ENCODE measurements around the gene HCFC1R1. TPM values are rescaled to one million over a fixed set of nuclear protein-coding genes. Genes with fewer than 3 reads are reported as not detected.

The HCFC1R1 gene
- total RNA-seq, 1 experiment from 2014 or later, result 61.3 TPM

DNA sequence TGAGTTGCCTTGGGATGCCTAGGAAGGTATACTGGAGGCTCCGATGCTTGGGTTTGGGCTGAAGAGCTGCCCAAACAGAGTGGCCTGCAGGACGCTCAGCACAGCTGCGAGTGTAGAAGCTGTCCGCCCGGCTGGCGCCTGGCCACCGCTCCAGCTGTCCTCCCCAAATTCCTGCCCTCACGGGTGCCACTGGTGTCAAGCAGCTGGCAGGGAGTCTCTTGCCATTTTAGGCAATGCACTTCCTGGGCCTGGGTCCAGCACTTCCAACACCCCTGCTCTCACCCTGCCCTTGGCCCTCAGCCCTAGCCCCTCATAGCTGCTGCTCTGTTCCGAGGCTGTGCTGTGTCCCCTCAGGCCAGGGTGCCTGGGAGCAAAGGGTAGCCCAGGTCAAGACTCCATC lies 38.3 kb downstream of the HCFC1R1 start:
- Histone ChIP-seq H3K9me3 (ENCODE audit: control insufficient read depth, low read depth, low read length) (no peaks in the 10 kb centered on the region), H3K27ac (ENCODE audit: insufficient read length, low read depth, low read length) (no peak overlapping the region), H4K91ac (ENCODE audit: insufficient read length, low read depth, low read length) (no peak overlapping the region), H2BK120ac (ENCODE audit: low read depth, low read length, poor library complexity, severe bottlenecking) (no peak overlapping the region), H3K23ac (ENCODE audit: insufficient read length, low read depth, low read length) (no peak overlapping the region), H3K9ac (ENCODE audit: extremely low read depth, insufficient read length, low read length) (no peak overlapping the region), H4K8ac (replicated peaks; ENCODE audit: insufficient read length, low read depth, low read length) (no peak overlapping the region), H3K79me2 (ENCODE audit: insufficient read depth, low read length) (no peaks in the 10 kb centered on the region), H3K23me2 (ENCODE audit: insufficient read length, low read depth, low read length, poor library complexity, severe bottlenecking) (peaks cover 4% of the 10 kb centered on the region), H4K5ac (ENCODE audit: insufficient read length, low read depth, low read length) (no peak overlapping the region), H3K56ac (ENCODE audit: insufficient read length, low read depth, low read length) (no peak overlapping the region), H2AK5ac (ENCODE audit: insufficient read length, low read length) (no peak overlapping the region), H3K4me1 (ENCODE audit: insufficient read depth, low read length) (no peaks in the 10 kb centered on the region; the same call in 1 of the 2 replicates), H2BK15ac (ENCODE audit: low read depth, low read length) (no peak overlapping the region), H3K79me1 (ENCODE audit: insufficient read depth, low read depth, low read length, poor library complexity, severe bottlenecking) (no peaks in the 10 kb centered on the region), H3K14ac (ENCODE audit: insufficient read depth, low read length) (no peak overlapping the region), H3K27me3 (ENCODE audit: insufficient read depth, low read length) (no peaks in the 10 kb centered on the region), H2BK12ac (ENCODE audit: insufficient read length, low read depth, low read length) (no peak overlapping the region), H3K4me2 (ENCODE audit: insufficient read depth, insufficient read length, low read length) (no peak overlapping the region), H3T11ph (ENCODE audit: low read length) (no peak overlapping the region), H2BK5ac (ENCODE audit: insufficient read length, low read length) (no peak overlapping the region), H2AFZ (ENCODE audit: low read length) (no peak overlapping the region), H3K4ac (ENCODE audit: low read depth, low read length) (no peak overlapping the region), H2BK20ac (ENCODE audit: low read depth, low read length, poor library complexity, severe bottlenecking) (no peak overlapping the region), H4K20me1 (ENCODE audit: control insufficient read depth, insufficient read depth, insufficient read length) (no peaks in the 10 kb centered on the region), H3K18ac (ENCODE audit: insufficient read length, low read depth, low read length) (no peak overlapping the region)
- Mint-ChIP-seq H3K9me3 (no peaks in the 10 kb centered on the region), H3K36me3 (ENCODE audit: insufficient read depth in 1 of 3, low read depth in 3 of 3) (no peaks in the 10 kb centered on the region), H3K4me3 (no peak overlapping the region), H3K27me3 (ENCODE audit: low read depth) (peaks cover 10% of the 10 kb centered on the region), H3K4me1 (peaks cover 28 to 52% of the 10 kb centered on the region in 2 experiments), H3K27ac (no peak overlapping the region)
- no peak for DNase-seq
- TF ChIP-seq, protein P1, sequence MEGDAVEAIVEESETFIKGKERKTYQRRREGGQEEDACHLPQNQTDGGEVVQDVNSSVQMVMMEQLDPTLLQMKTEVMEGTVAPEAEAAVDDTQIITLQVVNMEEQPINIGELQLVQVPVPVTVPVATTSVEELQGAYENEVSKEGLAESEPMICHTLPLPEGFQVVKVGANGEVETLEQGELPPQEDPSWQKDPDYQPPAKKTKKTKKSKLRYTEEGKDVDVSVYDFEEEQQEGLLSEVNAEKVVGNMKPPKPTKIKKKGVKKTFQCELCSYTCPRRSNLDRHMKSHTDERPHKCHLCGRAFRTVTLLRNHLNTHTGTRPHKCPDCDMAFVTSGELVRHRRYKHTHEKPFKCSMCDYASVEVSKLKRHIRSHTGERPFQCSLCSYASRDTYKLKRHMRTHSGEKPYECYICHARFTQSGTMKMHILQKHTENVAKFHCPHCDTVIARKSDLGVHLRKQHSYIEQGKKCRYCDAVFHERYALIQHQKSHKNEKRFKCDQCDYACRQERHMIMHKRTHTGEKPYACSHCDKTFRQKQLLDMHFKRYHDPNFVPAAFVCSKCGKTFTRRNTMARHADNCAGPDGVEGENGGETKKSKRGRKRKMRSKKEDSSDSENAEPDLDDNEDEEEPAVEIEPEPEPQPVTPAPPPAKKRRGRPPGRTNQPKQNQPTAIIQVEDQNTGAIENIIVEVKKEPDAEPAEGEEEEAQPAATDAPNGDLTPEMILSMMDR (conservative IDR thresholded peaks at IDR 0.05), result no peak
- no CpG with 5 or more reads among the region's 9 CpGs for WGBS (ENCODE audit: extremely low coverage, insufficient read length, low lambda C conversion rate)

Data from H9 (cell line).